GM12801 (cell line): ENCODE results near the gene SERINC5.

ENCODE experiments used
- CTCF ChIP-seq: IDR thresholded peaks from one replicate; pipeline ENCODE4 v1.5.1; 2011; ENCODE audit warnings: control low read depth; ENCODE audit not compliant: insufficient read length; ENCODE audit errors: extremely low read depth

SERINC5 gene

GRCh38 chr5:80069251-80069800 is 186.5 kb downstream of the SERINC5 start:
- no peak for TF ChIP-seq CTCF

- no peak for TF ChIP-seq CTCF
Observed at GRCh38 chr5:80068775-80069174, 187.1 kb downstream of the SERINC5 start.

GRCh38 chr5:80068246-80068636 is 187.6 kb downstream of the SERINC5 start:
- TF ChIP-seq CTCF, result no peak

GRCh38 chr5:80067531-80068245 is 188.2 kb downstream of the SERINC5 start:
- no peak for TF ChIP-seq CTCF

GRCh38 chr5:80067016-80067415 is 188.8 kb downstream of the SERINC5 start:
- no peak for TF ChIP-seq CTCF

GRCh38 chr5:80064124-80064523 is 191.7 kb downstream of the SERINC5 start:
- TF ChIP-seq CTCF, result no peak
